ENCODE measurements around the gene DNAH11. TPM values are rescaled to one million over a fixed set of nuclear protein-coding genes. Genes with fewer than 3 reads are reported as not detected.

The DNAH11 gene
- total and polyA plus RNA-seq, 2 of the 4 experiments (the other 2 are of a cell fraction): not detected

DNA sequence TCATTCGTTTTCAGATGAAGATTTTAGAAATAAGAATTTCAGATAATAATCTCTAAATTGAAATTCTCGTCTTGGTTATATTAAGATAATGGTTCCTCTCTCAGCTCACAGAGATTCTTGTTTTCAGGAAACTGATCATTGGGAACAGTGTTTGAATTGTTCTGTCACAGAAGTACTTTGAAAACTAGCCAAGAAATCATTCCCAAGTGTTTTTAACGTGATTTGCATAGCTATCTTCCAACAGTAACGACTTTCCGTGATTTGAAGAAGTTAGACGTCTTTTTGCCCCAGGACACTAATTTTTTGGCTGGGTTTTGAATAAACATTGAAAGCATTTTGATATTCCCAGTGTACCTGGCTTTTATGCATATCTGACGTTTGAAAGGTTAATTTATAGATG is 286.9 kb downstream of the DNAH11 start:
- POLR2A ChIA-PET (ENCODE audit: unreplicated experiment): no interaction called here
- no CpG with 5 or more reads among the region's 7 CpGs for WGBS, 2 experiments (ENCODE audit: extremely low coverage in 2 of 2, insufficient read length in 1 of 2)
- dilution Hi-C loops (cut with HindIII; ENCODE audit: low sequenced_read_pairs, unreplicated experiment): no loop called here

More for the DNA sequence above, 286.9 kb downstream of the DNAH11 start:
- Histone ChIP-seq H3K9me3 (ENCODE audit: control insufficient read depth, insufficient read depth, low read length) (no peaks in the 10 kb centered on the region), H3K4me2 (ENCODE audit: low read depth, low read length) (no peak overlapping the region), H2BK120ac (ENCODE audit: low read depth, low read length) (no peak overlapping the region), H3K56ac (ENCODE audit: extremely low read depth, insufficient read depth, low read length) (no peak overlapping the region), H2AK9ac (replicated peaks; ENCODE audit: low read depth, low read length, poor library complexity) (no peak overlapping the region), H3K4ac (ENCODE audit: low read depth, low read length) (no peak overlapping the region), H3K79me1 (ENCODE audit: low read depth in 1 of 2, low read length in 2 of 2) (no peaks in the 10 kb centered on the region), H3K4me1 (ENCODE audit: control insufficient read depth, insufficient read depth, low read length) (no peaks in the 10 kb centered on the region), H3K23ac (ENCODE audit: low read depth, low read length) (no peak overlapping the region), H3K27ac (ENCODE audit: insufficient read depth, low read length) (no peak overlapping the region), H2BK5ac (ENCODE audit: low read depth, low read length, poor library complexity, severe bottlenecking) (no peak overlapping the region), H3K18ac (ENCODE audit: low read depth, low read length) (no peak overlapping the region), H3K9ac (ENCODE audit: low read depth, low read length) (no peak overlapping the region), H3K27me3 (ENCODE audit: control insufficient read depth, insufficient read depth, low read length) (no peaks in the 10 kb centered on the region; the same call in 1 of the 2 replicates), H4K91ac (ENCODE audit: insufficient read depth, low read depth, low read length) (no peak overlapping the region), H2BK20ac (ENCODE audit: low read depth, low read length) (no peak overlapping the region), H2AK5ac (ENCODE audit: low read depth, low read length) (no peak overlapping the region), H3K4me3 (ENCODE audit: insufficient read depth, low read depth, low read length) (no peak overlapping the region), H4K5ac (ENCODE audit: low read depth, low read length) (no peak overlapping the region), H3K9me1 (ENCODE audit: insufficient read depth, low read length) (no peaks in the 10 kb centered on the region), H4K8ac (ENCODE audit: low read depth in 2 of 2, low read length in 2 of 2) (no peak overlapping the region), H2BK15ac (ENCODE audit: low read depth, low read length) (no peak overlapping the region), H3K36me3 (ENCODE audit: control insufficient read depth, insufficient read depth, low read length) (no peaks in the 10 kb centered on the region), H2AFZ (replicated peaks; ENCODE audit: low read length, poor library complexity) (no peak overlapping the region), H3K14ac (replicated peaks; ENCODE audit: low read depth, low read length) (no peak overlapping the region), H4K20me1 (ENCODE audit: insufficient read depth, low read length) (no peaks in the 10 kb centered on the region)
- BruUV-seq (replicated peaks): no TSS peak
- CTCF ChIA-PET: no interaction called here
- ATAC-seq (ENCODE audit: low read depth) (no peak), DNase-seq (no peak)
- in situ Hi-C loops (cut with MboI; ENCODE audit: low sequenced_read_pairs): no loop called here
- intact Hi-C loops (cut with micrococcal nuclease): no loop called here
- TF ChIP-seq RAD21 (IDR thresholded peaks at IDR 0.05; ENCODE audit: low read length) (no peak), ELK1 (IDR thresholded peaks at IDR 0.05; ENCODE audit: borderline replicate concordance, low read depth, low read length) (no peak), RCOR1 (IDR thresholded peaks at IDR 0.05; ENCODE audit: insufficient replicate concordance, low read length) (no peak), FOS (IDR thresholded peaks at IDR 0.05; ENCODE audit: low read depth, low read length) (no peak), BHLHE40 (IDR thresholded peaks at IDR 0.05; ENCODE audit: low read depth, low read length) (no peak), MXI1 (IDR thresholded peaks at IDR 0.05; ENCODE audit: borderline replicate concordance, low read depth, low read length) (no peak), CHD1 (IDR thresholded peaks at IDR 0.05; ENCODE audit: low read depth, low read length) (no peak), SMC3 (IDR thresholded peaks at IDR 0.05; ENCODE audit: low read depth, low read length) (no peak), MAFK (IDR thresholded peaks at IDR 0.05; ENCODE audit: low read depth, low read length) (no peak), RFX5 (IDR thresholded peaks at IDR 0.05; ENCODE audit: low read depth, low read length) (no peak), MAZ (IDR thresholded peaks at IDR 0.05; ENCODE audit: borderline replicate concordance, low read depth, low read length) (no peak)
- TF ChIP-seq, protein P1, sequence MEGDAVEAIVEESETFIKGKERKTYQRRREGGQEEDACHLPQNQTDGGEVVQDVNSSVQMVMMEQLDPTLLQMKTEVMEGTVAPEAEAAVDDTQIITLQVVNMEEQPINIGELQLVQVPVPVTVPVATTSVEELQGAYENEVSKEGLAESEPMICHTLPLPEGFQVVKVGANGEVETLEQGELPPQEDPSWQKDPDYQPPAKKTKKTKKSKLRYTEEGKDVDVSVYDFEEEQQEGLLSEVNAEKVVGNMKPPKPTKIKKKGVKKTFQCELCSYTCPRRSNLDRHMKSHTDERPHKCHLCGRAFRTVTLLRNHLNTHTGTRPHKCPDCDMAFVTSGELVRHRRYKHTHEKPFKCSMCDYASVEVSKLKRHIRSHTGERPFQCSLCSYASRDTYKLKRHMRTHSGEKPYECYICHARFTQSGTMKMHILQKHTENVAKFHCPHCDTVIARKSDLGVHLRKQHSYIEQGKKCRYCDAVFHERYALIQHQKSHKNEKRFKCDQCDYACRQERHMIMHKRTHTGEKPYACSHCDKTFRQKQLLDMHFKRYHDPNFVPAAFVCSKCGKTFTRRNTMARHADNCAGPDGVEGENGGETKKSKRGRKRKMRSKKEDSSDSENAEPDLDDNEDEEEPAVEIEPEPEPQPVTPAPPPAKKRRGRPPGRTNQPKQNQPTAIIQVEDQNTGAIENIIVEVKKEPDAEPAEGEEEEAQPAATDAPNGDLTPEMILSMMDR (conservative IDR thresholded peaks at IDR 0.05; ENCODE audit: low read depth, low read length): no peak

Data from IMR-90 (cell line).